DMS153 treated with DMSO at 0.1 percent for 48 hours (cell line): Measurements from ENCODE around the gene SMTNL2.

ENCODE experiments used
- DNase-seq: peaks from one replicate; lab custom pipeline; 2025; ENCODE audit not compliant: unreplicated experiment; lab: John Stamatoyannopoulos, UW

Gene SMTNL2

GRCh38 chr17:4584101-4584916, at the start of gene SMTNL2:
Gene SMTNL2, plus strand, starts transcription at chr17:4584529. Its CDS starts 77 bp downstream, at chr17:4584606.
- no peak for DNase-seq

- no peak for DNase-seq
These were observed 49.2 kb upstream of the SMTNL2 start for GRCh38 chr17:4534928-4535666.

GRCh38 chr17:4535667-4536258, 48.6 kb upstream of the SMTNL2 start:
- DNase-seq: no peak

GRCh38 chr17:4536259-4536741, 48.0 kb upstream of the SMTNL2 start:
- no peak for DNase-seq

- DNase-seq: no peak
These were observed 47.5 kb upstream of the SMTNL2 start for GRCh38 chr17:4536742-4537411.

GRCh38 chr17:4537451-4538235, 46.7 kb upstream of the SMTNL2 start:
- no peak for DNase-seq

GRCh38 chr17:4538236-4539002, 45.9 kb upstream of the SMTNL2 start:
- no peak for DNase-seq

- no peak for DNase-seq
These were observed 45.3 kb upstream of the SMTNL2 start for GRCh38 chr17:4539025-4539424.

- no peak for DNase-seq
These were observed 44.6 kb upstream of the SMTNL2 start for GRCh38 chr17:4539576-4540223.

- no peak for DNase-seq
These were observed 44.1 kb upstream of the SMTNL2 start for GRCh38 chr17:4540224-4540651.

- no peak for DNase-seq
These were observed 43.5 kb upstream of the SMTNL2 start for GRCh38 chr17:4540687-4541327.

- no peak for DNase-seq
These were observed 42.9 kb upstream of the SMTNL2 start for GRCh38 chr17:4541328-4542002.

GRCh38 chr17:4542003-4542725, 42.2 kb upstream of the SMTNL2 start:
- DNase-seq: no peak

GRCh38 chr17:4542726-4543191, 41.6 kb upstream of the SMTNL2 start:
- no peak for DNase-seq

GRCh38 chr17:4543557-4544026, 40.7 kb upstream of the SMTNL2 start:
- no peak for DNase-seq

GRCh38 chr17:4544135-4544950, 40.0 kb upstream of the SMTNL2 start:
- DNase-seq: no peak

GRCh38 chr17:4544951-4545216, 39.4 kb upstream of the SMTNL2 start:
- DNase-seq: no peak
